Activated T-cell treated with anti-CD3 and anti-CD28 coated beads, Interleukin-2, amount 50 U/mL, for 48 hours (primary cell): ENCODE data around the gene SBF2.

Source experiments
- DNase-seq, 2 experiments: peaks; one replicate each; pipeline ENCODE4 v3.0.0-alpha.2; 2020

SBF2 gene

GRCh38 chr11:9839550-9839949 is 454.5 kb downstream of the SBF2 start:
- no peak for DNase-seq

DNA sequence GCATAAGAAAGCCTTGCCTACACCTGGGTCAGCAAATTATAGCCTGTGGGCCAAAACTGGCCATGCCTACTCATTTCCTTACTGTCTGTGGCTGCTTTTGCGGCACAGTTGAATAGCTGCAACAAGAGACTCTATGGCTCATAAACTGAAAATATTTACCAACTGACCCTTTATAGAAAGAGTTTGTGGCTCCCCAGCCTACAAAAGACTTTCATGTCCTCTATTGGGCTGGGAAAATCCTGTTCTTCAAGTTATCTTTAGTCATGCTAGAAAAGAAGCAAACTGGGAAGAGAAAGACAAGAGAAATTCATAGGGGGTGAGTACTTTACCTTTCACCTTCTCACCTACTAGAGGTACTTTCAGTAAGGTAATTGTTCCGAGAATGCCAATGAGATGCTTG is 455.1 kb downstream of the SBF2 start:
- no peak for DNase-seq

DNA sequence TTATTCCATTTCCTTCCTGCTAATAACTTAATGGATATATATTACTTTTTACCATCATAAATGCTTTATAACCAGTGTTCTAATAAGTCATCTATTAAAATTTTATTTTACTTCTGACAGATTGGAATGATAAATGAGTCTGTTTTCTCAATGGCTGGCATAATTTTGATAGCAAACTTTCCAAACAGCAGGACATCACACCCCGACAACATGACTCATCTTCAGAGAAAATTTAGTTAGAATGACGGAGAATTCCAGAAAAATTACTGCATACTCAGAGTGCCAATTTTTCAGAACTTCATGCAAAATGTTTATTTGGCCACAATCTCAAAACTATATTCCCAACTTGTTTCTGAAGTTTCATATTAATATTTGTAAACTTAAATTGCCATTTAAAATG is 455.8 kb downstream of the SBF2 start:
- no peak for DNase-seq

DNA sequence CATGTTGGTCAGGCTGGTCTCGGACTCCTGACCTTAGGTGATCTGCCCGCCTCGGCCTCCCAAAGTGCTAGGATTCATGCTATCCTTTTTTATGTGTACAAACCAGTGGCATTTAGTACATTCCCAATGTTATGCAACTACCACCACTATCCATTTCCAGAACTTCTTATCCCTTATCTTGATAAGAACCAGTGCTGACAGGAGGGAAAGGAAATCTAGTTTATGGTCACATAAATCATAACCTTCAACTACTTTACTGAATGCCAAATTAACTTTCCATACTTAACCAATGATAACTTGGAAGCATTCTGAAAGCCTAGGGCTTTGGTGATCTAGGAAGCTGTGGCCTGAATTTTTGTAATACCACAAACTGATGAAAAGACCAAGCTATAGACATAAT is 459.7 kb downstream of the SBF2 start:
- DNase-seq, result no peak

DNA sequence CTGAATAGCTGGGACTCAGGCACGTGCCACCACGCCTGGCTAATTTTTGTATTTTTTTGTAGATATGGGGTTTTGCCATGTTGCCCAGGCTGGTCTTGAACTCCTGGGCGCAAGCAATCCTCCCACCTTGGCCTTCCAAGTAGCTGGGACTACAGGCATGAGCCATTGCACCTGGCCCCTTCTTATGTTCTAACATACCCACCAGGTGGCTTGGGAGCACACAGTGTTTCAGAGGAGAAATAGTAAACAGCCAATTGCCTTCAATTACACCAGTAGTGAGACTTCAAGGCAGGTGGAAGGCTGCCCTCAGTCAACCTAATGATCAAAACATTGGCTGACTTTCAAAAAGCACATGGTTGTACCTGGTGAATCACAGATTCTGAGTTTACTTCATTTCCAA is 462.9 kb downstream of the SBF2 start:
- DNase-seq, result no peak

DNA sequence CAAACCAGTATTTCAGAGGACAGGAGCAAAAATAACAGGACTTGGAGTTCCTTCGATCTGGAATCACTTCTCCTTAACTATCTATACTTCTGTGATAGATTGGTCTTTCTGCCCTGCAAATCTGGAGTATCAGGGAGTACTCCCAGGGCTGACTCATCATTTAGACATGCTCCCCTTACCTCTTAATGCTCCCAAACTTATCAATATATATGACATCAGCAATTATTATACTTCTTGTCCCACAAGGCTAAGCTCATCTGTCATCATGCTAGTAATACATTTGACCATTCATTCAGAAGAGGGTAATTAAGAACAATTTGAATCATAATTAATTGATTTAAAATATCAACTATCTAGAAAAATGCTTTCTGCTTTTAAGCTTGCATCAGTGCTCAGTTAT is 466.3 kb downstream of the SBF2 start:
- DNase-seq, result no peak

- DNase-seq, result no peak
These were observed 467.6 kb downstream of the SBF2 start for GRCh38 chr11:9826390-9826789.

- no peak for DNase-seq
These were observed 468.1 kb downstream of the SBF2 start for GRCh38 chr11:9825895-9826294.

DNA sequence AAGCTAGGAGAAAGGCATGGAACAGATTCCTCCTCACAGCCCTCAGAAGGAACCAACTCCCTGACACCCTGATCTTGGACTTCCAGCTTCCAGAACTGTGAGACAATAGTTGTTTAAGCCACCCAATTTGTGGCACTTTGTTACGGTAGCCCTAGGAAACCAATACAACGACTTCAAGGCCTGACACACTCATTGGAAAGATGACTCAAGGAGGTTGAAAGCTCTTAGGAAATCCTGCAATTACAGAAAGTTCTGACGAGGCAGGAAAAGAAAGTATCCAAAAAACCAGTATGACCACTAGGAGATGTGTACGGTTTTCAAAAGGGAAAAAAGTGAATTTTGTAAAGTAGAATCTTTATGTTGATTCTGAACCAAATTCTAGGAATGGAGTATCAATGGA is 468.7 kb downstream of the SBF2 start:
- no peak for DNase-seq

- no peak for DNase-seq
These were observed 470.1 kb downstream of the SBF2 start for GRCh38 chr11:9823887-9824385.

- DNase-seq, result no peak
These were observed 470.6 kb downstream of the SBF2 start for GRCh38 chr11:9823439-9823838.

DNA sequence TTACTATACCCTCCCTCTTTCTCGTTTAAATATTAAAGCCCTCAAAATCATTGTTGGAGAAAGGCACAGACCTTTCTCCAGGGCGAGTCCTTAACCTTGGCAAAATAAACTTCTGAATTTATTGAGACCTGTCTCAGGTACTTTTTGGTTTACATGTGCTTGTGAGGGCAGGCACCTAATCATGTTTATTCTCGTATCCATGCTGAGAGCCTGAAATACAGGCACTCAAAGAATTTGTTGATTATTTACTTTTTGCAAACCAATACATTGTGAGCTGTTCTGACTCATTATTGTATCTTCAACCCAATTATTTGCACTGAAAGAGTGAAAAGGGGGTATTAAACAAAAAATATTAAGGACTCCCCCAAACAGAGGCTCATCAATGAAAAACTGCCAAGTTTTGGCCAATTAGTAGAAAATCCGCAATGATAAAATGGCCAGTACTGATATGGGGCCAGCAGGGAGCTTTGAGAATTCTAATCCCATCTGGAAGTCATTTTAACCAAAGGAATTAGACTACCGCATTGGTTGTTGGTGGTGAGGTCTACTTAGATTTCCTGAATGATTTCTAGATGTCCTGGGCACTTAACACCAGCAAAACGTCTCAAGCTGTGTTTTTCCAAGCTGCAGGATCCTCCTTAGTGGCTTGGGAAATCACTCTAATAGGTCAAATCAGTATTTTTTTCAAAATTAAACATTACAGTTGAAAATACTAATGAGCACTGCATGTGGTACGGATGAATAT is 472.8 kb downstream of the SBF2 start:
- no peak for DNase-seq

GRCh38 chr11:9820260-9820659 is 473.8 kb downstream of the SBF2 start:
- DNase-seq, result no peak

- no peak for DNase-seq
These were observed 476.8 kb downstream of the SBF2 start for GRCh38 chr11:9817191-9817590.

- no peak for DNase-seq
These were observed 478.4 kb downstream of the SBF2 start for GRCh38 chr11:9815486-9816136.

- DNase-seq, result no peak
These were observed 479.9 kb downstream of the SBF2 start for GRCh38 chr11:9814108-9814507.

DNA sequence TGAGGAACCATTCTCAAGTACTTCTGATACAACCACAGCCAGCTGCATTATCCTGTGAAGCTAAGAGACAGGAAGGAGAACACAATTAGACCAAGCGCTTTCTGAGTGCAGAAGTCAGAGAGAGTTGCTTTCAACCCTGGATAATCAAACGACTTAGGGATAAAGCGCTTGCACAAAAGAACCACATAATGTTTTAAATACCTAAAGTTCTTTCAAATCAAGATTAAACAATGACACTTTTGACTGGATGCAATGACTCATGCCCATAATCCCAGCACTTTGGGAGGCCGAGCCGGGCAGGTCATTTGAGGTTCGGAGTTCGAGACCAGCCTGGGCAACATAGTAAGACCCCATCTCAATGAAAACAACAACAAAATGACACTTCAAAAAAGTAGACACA is 485.1 kb downstream of the SBF2 start:
- DNase-seq, result no peak

DNA sequence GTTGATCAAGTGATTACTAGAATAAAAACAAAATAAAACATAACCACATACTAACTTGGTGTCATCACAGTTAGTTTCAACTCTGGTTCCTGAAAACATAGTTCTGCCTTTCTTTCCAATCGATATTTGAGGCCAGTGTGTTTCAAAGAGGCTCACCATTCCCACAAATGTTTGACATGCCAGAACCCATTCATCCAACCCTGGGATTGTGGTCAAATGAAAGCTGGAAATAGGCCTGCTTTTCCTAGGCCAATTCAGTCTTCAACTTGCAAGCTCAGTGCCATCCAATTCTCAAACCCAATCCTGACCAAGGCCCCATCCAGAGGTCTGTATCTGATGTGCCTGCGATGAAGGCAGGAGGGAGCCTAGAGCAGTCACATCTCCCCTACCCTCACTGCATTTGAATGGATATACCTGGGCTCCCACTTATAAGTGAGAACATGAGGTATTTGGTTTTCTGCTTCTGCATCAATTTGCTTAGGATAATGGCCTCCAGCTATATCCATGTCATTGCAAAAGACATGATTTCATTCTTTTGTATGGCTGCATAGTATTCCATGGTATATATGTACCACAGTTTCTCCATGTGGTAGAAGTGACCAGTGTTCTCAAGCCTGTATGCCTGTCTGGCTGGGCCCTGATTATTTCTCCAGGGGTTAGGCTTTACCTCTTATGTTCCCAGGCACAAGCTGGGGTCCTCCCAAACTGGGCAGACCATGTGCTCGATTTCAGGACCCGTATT is 486.9 kb downstream of the SBF2 start:
- no peak for DNase-seq

GRCh38 chr11:9804419-9804902 is 489.6 kb downstream of the SBF2 start:
- DNase-seq, result no peak

DNA sequence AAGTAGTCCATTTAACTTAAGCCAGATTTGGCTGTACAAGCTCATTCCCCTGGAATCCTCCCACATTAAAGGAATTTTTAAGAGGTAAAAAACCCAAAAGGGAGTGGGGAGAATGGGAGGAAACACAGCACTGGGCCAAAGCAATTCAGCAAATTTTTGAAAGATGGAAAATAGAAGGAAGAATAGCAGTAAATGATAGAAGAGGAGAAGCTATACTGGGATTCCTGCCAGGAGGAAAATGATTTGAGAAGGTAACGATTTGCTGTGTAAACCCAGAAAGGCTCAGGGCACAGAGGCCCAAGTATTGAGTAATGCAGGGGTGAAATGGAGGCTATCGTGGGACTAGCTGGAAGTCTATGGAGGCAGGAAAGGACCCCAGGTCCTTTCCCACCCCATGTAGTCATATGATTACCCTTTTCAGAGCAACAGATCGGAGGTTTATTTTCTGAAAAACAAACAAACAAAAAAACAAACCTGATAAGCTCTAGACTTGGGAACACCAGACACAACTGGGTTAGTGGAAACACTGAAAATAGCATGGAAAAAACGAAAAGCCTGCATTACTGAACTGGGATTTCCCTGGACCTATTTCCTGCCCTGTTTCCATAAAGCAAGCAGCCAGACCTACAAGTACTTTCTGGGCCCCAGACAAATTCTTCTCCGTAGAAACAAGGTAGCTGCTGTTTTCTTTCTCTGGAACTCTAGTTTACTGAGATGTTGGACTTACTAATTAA is 490.2 kb downstream of the SBF2 start:
- DNase-seq, result no peak

DNA sequence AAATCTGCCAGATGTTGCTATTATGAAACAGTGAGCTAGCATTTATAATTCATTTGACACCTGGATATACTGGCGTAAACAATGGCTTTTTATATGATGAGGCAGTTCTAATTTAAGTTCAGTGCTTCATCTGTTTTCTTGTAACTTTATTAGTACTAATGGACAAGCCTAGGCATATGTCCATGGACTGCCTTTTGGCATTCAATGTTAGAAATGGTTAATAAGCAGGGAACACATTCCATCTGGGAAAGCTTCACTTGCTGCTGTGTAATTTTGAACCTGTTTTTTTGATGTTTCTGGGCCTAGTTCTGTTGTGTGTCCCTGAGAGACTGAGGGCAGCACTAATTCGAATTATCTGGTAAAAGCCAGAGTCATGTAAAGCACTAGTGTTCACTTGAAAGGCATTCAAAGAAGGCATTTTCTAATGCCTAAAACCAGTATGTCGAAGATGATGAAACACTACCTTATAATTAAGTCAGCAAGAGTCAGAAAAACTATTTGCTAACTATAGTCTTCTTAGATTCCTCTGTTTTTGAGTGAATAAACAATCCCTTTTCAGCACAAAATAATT is 491.6 kb downstream of the SBF2 start:
- no peak for DNase-seq

DNA sequence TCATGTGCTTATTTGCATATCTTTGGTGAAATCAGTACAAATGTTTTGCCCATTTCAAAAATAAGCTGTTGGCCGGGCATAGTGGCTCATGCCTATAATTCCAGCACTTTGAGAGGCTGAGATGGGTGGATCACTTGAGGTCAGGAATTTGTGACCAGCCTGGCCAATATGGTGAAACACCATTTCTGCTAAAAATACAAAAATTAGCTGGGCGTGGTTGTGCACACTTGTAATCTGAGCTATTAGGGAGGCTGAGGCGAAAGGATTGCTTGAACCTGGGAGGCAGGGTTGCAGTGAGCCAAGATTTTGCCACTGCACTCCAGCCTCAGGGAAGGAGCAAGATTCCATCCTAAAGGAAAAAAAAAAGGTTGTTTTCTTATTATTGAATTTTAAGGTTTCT is 494.1 kb downstream of the SBF2 start:
- DNase-seq, result no peak

DNA sequence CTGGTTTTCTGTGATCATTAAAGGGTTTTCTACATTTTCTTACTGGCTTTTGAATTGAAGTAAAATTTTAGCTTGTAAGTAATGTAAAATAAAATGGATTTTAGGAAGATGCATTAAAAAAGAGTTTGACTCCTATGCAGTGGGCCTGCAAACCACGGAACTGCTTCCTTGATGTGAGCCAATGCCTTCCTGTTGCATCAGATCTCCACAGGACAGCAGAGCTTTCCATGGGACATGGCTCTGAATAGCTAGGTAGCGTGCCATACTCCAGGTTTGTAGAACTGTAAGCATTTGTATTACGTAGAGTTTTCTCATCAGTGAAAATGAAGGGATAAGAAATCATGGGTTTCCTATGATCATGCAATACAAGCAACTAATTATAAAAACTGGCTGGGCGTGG is 496.7 kb downstream of the SBF2 start:
- DNase-seq, result no peak
